Pulmonary artery endothelial cell (primary cell): Measurements from ENCODE around the gene ZNF616. TPM values are rescaled to one million over a fixed set of nuclear protein-coding genes. Genes with fewer than 3 reads are reported as not detected.
"Not testable (repeated sequence)": the region's sequence is repeated elsewhere in the genome, so short reads cannot be mapped to it uniquely, and the experiment has no call there.

Experiments
- DNase-seq: peaks from one replicate; pipeline ENCODE4 v3.0.0-alpha.2; 2011; ENCODE audit warnings: low read depth, low spot score
- total RNA-seq: library from RNA; depleted of rRNA; stranded (reverse); fragments of >200 nt; gene quantifications from 2 replicates; pipeline ENCODE4 v1.2.3, GENCODE V29; 2014

ZNF616 gene
- total RNA-seq, 1 donor from 2014 or later = 6.1 TPM

DNA sequence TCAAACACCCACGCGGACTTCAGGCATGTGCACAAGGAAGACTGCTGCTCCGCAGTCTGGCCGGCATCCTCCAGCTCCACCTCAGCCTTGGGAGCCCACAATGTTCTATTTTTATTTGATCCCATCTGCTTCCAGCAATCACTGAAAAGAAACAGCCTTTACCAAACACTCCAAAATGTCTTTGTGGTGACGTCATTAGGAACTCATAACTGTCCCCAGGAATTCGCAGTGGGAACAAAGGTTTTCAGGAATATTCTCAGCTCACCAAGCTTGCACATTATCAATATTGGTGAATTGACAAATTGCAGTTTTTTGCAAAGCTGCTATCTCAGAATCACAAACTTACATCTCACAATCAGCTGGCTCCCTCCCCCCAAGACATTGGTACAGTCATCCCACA lies 29.0 kb downstream of the ZNF616 start:
- no peak for DNase-seq

DNA sequence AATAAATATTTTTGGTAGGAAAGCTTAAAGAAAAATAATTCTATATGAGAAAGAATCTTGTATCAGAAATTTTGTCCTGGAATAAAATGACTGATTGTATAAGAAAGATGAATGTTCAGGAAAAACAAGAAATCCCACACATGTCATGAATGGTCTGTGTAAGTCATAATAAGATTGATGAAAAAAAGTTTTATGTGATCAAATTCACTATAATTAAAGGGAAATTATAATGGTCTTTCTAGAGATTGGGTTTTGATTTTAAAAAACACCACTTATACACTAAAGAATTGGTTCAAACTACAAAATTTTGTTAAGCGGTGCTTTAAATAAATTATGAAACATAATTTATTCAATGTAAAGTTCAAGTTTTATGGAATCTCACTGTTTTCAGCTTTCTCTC lies 37.0 kb downstream of the ZNF616 start:
- no peak for DNase-seq

DNA sequence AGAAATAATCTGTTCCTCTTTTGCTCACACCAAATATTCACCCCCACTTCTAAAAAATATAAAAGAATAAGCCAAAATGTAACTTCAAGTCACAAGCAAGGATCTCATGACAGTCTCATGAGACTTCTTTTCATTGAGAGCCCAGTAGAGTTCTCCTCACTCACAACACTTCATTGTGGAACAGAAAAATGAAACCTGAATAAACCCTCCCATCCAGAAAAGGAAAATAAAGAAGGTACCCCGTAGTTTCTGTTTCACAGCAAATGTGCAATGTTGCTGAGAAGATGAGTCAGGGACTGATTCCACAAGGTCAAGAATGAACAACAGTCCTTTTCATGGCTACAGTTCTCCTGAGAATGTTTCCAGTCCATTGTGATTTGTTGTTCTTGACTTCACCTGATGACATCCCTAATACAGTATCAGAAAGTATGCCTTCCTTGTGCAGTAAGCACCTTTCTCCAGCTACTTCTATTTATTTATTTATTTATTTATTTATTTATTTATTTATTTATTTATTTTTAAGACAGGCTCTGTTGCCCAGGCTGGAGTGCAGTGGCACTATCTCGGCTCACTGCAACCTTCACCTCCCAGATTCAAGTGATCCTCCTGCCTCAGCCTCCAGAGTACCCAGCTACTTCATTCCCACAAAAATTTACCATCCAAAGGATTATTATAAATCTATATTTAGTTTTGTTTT lies 37.7 kb downstream of the ZNF616 start:
- no peak for DNase-seq

DNA sequence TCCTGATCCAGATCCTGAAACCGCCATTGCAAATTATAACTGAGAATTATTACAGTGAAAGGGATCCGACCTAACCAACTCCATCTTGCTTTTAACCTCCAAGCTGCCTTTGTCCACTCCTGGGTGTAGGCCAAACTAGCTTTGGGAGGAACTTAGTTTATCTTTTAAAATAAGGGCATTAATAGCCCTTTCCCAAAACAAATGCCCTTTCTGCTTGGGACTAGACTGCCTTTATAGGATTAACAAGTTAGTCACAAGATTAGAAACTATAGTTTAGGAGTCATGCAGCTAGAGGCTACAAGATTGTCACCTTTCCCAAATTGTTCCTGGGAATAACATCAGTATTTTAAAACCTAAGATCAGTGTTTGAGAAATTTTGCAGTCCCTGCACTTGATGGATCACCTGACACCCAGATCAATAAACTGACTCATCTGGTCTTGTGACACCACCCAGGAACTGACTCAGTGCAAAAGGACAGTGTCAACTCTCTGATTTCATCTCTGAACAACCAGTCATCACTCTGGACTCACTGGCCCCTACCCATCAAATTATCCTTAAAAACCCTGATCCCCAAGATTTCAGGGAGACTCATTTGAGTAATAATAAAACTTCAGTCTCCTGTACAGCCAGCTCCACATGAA lies 40.1 kb downstream of the ZNF616 start:
- DNase-seq = no peak

DNA sequence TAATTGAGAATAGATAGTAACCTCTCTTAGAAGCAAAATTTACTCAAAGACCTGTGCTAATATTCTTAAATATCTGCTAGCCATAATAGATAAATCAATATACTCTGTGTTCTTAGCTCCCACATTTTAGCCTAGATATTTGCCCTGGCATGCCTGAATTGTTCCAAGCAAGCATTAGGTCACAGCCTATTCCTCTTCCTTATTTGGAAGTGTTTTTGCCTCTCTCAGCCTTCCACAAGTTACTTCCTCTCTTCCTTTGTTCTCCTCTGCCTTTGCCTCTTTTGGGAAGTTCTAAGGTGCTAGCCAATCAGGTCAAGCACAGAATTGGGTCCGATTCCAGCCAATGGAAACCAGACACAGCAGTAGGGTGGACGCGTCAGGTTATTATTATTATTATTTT lies 43.3 kb downstream of the ZNF616 start:
- not testable (repeated sequence) for DNase-seq

DNA sequence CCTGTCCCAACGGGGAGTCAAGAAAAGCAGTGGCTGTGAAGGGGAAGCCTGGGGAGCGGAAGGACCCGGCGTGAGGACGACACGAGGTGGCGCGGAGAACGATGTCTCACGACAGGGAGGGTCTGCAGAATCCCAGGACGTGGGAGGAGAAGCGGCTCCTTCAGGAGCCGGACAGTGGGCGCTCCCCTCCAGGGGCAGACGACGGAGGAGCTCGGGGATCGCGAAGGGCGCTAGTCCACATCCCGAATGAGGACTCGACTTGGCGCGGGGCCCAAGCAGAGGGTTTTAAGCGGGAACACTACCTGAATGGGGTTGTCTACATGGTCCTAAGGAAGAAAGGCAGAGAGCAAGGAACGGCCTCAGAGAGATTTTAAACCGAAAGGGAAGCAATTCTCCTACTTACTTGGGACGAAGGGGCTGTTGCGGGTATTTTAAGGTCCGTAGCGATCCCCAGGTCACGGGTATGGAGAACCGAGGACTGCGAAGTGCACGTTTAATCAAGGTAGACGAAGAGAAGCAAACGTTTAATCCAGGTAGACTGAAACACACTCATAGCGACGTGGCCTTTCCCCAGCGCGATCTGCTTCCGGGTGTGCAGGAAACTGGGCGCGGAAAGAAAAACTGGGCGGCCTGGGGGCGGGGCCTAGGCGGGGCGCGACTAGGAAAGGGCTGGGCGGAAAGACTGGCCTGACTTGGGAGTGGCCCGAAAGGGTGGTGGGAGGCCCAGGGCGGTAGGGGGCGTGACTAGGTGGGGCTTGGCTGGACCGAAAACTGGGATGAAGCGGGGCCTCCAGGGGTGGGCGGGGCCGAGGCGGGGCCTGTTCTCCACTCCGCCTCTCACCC lies 44.3 kb downstream of the ZNF616 start, which contains the start of gene ZNF841:
Gene ZNF841 (minus strand): TSS at position 594 of the 843 bp plus-strand sequence. CDS start 10,964 bp downstream, outside the sequence.
- DNase-seq = peak; percentile 83

DNA sequence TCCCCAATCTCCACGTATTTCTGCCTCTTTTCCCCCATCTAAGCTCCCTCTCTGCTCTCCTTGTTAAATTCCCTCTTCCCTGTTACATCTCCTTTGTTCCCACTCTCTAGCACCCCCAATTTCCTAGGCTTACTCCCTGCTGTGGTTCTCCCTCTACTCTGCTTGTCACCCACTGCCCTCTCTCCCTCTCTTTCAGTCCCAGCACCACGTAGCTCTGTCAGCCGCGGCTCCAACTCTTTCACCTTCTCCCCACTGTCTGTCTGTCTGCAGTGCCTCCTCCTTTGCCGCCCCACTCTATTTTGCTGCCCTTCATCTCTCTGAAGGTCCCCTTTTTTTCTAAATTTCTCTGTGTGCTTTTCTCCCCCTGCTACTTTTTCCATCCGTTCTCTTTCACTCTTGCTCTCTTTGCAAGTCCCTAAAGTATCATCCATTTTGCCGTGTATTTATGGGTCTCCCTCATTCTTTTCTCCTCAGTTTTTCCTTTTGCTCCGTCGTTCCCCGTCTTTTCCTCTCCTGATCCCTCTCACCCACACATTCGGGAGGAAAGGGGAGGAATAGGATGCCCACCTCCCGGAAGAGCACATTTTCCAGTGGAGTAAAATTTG lies 45.1 kb downstream of the ZNF616 start:
- no peak for DNase-seq

DNA sequence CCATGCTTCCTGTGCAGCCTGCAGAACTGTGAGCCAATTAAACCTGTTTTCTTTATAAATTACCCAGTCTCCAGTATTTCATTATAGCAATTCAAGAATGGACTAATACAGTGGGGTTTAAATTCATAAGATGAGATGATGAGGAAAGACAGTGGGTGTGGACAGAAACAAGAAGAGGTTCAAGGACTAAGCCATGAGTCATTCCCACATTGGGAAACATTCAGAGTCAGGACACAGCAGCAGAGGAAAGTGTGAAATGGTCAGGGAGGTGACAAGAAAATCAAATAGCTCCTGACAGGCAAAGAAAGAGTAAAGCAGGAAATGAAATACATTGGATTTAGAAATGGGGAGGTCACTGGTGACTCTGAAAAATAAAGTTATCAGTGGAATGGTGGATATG lies 53.3 kb downstream of the ZNF616 start:
- DNase-seq = no peak

DNA sequence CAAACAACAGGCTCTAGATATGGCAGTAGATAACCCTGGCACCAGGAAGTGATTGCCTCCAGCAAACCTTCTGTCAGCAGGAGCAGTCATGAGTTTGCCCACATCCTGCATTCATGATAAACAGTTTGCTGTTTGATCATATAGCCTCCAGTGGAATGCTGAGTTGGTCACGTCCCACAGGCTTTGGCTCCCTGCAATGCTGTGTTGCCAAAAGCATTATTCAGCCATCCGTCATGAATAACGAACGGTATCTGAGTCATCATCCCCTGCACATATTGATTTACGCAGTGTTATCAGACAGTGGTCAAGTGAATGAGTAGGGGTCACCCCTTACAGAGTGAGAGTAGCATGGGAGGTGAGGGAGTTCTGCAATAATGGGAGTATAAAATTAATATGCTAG lies 69.2 kb downstream of the ZNF616 start:
- DNase-seq = no peak

DNA sequence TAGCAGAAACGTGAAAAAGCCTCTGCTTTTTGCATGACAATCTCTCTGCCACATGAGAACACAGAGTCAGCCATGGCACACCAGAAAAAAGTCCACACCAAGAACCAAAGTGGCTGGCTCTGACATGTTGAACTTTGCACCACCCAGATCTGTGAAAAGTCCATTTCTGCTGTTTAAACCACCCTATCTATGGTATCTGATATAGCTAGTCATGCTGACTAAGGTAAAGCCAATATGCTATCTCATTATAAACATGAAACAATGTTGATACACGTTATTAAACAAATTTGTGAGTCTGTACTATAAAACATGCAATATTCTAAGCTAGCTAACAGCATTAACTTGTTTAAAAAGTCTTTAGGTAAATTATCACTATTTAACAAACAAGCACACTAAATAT lies 70.1 kb downstream of the ZNF616 start:
- no peak for DNase-seq

DNA sequence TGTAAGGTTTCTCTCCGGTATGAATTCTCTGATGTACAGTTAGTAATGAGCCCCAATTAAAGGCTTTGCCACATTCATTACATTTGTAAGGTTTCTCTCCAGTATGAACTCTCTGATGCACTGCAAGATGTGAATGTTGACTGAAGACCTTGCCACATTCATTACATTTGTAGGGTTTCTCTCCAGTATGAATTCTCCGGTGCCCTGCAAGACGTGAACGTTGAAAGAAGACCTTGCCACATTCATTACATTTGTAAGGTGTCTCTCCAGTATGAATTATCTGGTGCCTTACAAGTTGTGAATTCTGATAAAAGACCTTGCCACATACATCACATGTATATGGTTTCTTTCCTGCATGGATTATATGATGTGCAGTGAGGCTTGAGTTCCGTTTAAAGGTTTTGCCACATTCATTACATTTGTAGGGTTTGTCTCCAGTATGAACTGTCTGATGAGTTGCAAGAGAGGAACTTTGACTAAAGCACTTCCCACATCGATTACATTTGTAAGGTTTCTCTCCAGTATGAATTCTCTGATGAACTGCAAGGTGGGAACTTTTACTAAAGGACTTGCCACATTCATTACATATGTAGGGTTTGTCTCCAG lies 73.4 kb downstream of the ZNF616 start:
- DNase-seq = no peak

DNA sequence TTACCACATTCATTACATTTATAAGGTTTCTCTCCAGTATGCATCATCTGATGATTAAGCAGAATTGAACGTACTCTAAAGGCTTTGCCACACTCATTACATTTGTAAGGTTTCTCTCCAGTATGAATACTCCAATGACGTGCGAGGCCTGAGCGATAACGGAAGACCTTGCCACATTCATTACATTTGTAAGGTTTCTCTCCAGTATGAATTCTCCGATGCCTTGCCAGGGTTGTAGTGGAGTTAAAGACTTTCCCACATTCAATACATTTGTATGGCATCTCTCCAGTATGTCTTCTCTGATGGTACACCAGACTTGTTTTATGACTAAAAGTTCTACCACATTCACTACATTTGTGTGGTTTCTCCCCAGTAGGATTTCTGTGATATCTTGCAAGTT lies 74.3 kb downstream of the ZNF616 start:
- DNase-seq = no peak

Other genes starting within 250 kb of the ZNF616 start
- gene ZNF649, start 234.9 kb downstream of the ZNF616 start, total RNA-seq = 9.5 and 10.9 TPM in 2 replicates
- 6.4 and 11.1 TPM in 2 replicates for gene ZNF613, start 212.5 kb downstream of the ZNF616 start, total RNA-seq
- 8.5 and 10.6 TPM in 2 replicates for gene ZNF350, start 153.1 kb downstream of the ZNF616 start, total RNA-seq
- 7.3 and 16.7 TPM in 2 replicates for gene ZNF615, start 131.7 kb downstream of the ZNF616 start, total RNA-seq
- 10.5 and 11.8 TPM in 2 replicates for gene ZNF614, start 111.6 kb downstream of the ZNF616 start, total RNA-seq
- 4.6 and 7.2 TPM in 2 replicates for gene ZNF432, start 91.1 kb downstream of the ZNF616 start, total RNA-seq
- gene ZNF841, start 44.2 kb downstream of the ZNF616 start, total RNA-seq = 11.3 and 16.4 TPM in 2 replicates
- gene ZNF836, start 31.7 kb upstream of the ZNF616 start, total RNA-seq = 5.3 and 6.8 TPM in 2 replicates
- 116 and 221 TPM in 2 replicates for gene PPP2R1A, start 50.1 kb upstream of the ZNF616 start, total RNA-seq
- gene ZNF766, start 129.6 kb upstream of the ZNF616 start, total RNA-seq = 9.1 and 10.6 TPM in 2 replicates
- gene ZNF480, start 157.2 kb upstream of the ZNF616 start, total RNA-seq = 4.7 and 6.5 TPM in 2 replicates
- 2.8 and 4.7 TPM in 2 replicates for gene ZNF610, start 196.3 kb upstream of the ZNF616 start, total RNA-seq
- 14.3 and 16.9 TPM in 2 replicates for gene ZNF880, start 230.0 kb upstream of the ZNF616 start, total RNA-seq